ENCODE measurements around the gene P2RY6.
"Not testable (repeated sequence)": the region's sequence is repeated elsewhere in the genome, so short reads cannot be mapped to it uniquely, and the experiment has no call there.

- not testable (repeated sequence) for TF ChIP-seq CTCF (IDR thresholded peaks at IDR 0.05); ZFX (IDR thresholded peaks at IDR 0.05; ENCODE audit: borderline replicate concordance)
Observed at GRCh38 chr11:73274191-73274590, 2.1 kb downstream of the P2RY6 start.
